AG09319 (cell line): Measurements from ENCODE around the gene MYO1E.

Experiments used
- DNase-seq: peaks from one replicate; pipeline ENCODE4 v3.0.0-alpha.2; 2010; ENCODE audit warnings: low read depth; ENCODE audit errors: extremely low read depth
- TF ChIP-seq, protein P1 (sequence below): IDR thresholded peaks from 2 replicates; pipeline ENCODE4 v1.5.1; 2011; ENCODE audit warnings: low read depth, mild to moderate bottlenecking, inconsistent platforms, low read length, moderate library complexity

The MYO1E gene

DNA sequence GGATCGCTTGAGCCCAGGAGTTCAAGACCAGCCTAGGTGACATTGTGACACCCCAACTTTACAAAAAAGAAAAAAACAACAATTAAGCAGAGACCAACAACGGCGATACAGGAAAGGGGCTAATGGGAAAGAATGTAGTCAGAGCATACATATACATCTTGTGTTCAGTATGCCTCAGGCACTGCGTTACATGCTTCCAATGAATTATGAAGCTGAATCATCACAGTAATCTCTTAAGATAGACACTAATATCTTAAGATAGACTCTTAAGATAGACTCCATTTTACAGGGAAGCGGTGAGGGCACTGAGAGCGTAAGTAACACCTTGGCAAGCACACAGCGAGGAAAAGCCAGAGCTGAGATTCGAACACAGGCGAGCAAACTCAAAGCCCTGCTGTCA lies 172.1 kb downstream of the MYO1E start:
- TF ChIP-seq, protein P1, sequence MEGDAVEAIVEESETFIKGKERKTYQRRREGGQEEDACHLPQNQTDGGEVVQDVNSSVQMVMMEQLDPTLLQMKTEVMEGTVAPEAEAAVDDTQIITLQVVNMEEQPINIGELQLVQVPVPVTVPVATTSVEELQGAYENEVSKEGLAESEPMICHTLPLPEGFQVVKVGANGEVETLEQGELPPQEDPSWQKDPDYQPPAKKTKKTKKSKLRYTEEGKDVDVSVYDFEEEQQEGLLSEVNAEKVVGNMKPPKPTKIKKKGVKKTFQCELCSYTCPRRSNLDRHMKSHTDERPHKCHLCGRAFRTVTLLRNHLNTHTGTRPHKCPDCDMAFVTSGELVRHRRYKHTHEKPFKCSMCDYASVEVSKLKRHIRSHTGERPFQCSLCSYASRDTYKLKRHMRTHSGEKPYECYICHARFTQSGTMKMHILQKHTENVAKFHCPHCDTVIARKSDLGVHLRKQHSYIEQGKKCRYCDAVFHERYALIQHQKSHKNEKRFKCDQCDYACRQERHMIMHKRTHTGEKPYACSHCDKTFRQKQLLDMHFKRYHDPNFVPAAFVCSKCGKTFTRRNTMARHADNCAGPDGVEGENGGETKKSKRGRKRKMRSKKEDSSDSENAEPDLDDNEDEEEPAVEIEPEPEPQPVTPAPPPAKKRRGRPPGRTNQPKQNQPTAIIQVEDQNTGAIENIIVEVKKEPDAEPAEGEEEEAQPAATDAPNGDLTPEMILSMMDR: no peak
- no peak for DNase-seq

DNA sequence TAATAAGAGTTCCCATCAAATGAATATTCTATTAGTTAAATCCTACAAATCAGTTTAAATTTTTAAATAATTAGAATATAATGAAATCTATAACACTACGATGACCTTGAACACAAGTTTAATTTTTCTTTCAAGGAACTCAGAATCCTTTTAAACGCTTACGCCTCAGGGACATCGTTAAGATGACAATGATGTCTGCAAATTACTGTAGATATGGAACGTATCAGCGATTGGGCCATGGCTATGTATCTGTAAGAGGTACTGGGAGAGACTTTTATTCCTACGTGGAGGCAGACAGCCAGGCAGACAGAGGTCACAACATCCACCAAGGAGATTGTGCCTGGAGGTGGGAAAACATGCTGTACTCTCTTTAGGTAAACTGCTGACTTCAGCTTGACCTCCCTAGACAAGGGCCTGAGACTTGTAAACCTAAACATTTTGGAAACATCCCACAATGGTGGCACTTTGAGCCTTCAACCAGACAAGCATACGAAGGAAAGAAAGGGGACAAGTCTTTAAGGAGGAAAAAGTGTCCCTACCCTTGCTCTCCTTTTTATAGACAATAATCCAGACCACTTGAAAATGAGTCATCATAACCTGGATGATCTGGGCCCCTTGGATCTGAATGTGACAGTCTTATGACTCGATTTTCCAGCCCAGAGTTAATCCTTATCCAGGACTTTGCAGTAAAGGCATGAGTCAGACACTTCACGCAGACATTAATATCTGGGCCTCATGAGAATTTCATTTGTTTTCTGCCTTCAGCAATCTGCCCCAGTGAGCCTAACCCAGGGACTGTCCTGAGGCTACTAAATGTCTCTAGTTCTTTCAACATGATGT lies 172.8 kb downstream of the MYO1E start:
- no peak for DNase-seq
- TF ChIP-seq, protein P1: no peak

DNA sequence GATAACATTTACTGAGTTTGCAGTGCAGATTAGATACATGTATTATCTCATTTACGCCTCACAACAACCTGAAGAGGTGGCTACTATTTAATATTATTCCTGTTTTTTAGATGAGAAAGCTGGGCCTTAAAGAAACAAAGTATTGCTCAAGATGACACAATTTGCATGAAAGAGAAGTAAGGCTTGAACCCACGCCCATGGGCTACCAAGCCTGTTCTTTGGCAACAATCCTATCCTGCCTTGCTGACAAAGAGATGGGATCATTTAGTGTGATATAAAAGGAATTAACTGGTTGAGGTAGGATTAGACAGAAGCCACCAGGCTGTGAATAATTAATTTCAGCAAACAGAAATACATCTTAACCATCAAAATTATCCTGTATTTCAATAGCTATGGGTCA lies 175.2 kb downstream of the MYO1E start:
- DNase-seq: no peak
- TF ChIP-seq, protein P1: no peak

DNA sequence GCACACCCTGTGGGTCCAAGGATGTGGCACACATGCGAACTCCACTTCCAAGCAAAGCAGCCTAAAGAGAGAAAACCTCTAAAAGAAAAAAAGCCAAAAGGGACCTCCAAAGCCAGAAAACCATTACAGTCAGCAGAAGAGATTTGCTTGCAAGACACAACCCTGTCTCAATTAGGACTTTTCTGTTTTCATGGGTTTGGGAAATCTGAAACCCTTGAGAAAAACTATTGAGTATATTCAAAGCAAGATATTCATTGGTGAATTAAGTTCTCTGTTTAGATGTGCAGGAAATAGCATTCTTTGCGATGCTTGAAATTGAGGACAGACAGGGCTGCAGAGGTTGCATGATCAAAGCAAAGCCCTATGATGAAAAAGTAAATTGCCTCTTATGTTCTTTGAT lies 176.3 kb downstream of the MYO1E start:
- TF ChIP-seq, protein P1: no peak

DNA sequence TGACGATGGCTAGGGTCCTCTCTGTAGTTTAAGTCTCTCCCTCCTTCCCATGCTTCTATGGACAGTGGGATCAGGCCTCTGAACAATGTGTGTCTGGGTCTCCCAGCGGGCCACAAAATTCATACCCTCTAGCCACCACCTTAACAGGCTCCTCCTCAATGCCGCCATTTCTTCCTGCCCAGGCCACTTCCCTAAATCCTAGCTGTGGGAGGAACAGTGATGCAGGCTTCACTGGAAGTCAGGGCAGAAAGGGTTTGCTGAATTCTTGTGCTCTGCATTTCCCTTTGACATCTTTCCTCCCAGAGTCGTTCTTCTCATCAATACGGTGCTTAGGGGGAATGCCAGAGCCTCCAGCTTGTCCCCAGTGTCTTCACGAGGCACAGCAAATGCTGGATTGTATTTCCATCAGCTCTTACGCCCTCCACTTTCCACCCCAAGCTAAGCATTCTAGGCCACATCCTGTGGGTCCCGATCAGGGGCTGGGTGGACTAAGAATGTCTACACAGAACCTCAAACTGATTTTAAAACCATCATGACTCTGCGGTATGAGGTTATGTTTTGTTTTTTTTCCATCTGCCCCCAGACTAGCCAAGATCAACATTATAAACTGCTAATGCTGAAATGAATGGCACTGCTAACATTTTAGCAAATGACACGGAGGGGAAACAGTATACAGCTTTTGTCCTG lies 177.9 kb downstream of the MYO1E start:
- no peak for DNase-seq
- TF ChIP-seq, protein P1: no peak

More for the DNA sequence above, 176.3 kb downstream of the MYO1E start:
- DNase-seq: no peak

DNA sequence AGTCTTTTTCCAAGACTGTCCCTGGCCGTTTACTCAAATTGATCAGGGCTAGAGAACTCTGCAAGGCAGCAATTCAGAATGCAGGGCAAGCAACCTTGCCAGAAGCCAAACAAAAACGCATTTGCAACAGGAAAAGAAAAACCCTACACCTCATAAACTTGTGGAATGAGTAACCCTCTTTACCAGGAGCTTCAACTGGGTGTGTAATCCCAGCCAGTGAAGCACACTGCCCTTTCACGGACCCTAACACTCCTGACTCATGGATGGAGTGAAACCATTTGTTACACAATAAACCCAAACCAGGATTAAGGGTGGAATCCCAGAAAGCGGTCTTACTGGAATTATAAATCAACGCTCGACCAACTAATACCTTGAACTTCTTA lies 180.8 kb downstream of the MYO1E start:
- TF ChIP-seq, protein P1: no peak
- DNase-seq: peak; percentile 79

DNA sequence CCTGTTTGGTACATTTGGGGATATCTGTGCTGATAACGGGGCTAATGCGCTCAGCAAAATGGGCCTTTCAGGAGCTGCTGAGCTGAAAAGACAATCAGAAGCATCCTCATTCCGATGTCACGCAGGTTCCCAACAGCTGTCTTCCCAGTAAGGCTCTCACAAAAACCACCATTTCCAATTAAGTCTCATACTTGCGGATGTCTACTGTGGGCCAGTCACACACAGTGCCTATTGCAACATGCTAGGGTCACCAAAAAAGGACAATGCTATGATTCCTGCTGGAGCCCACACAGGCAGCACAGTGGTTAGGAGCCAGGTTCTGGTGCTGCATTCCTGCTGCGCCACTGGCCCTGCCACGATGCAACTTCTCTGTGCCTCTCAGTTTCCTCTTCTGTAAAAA lies 182.4 kb downstream of the MYO1E start:
- no peak for DNase-seq
- TF ChIP-seq, protein P1: no peak
